Stimulated activated CD4-positive, alpha-beta T cell treated with anti-CD3 and anti-CD28 coated beads, TNF-alpha, amount 100 ng/mL, for 4 hours (primary cell): ENCODE data around the gene AFF2.

Experiments used
- DNase-seq, 3 experiments: peaks; one replicate each; pipeline ENCODE4 v3.0.0-alpha.2; 2020; ENCODE audit warnings: low read depth in 3 of 3

The AFF2 gene

GRCh38 chrX:148926371-148926770 is 426.0 kb downstream of the AFF2 start:
- DNase-seq = no peak

- DNase-seq = no peak
Observed at GRCh38 chrX:148928811-148929210, 428.4 kb downstream of the AFF2 start.

GRCh38 chrX:148929686-148930085 is 429.3 kb downstream of the AFF2 start:
- no peak for DNase-seq

GRCh38 chrX:148930206-148930729 is 429.9 kb downstream of the AFF2 start:
- DNase-seq = no peak

- DNase-seq = no peak
Observed at GRCh38 chrX:148933881-148934280, 433.5 kb downstream of the AFF2 start.

- DNase-seq = no peak
Observed at GRCh38 chrX:148938348-148938747, 437.9 kb downstream of the AFF2 start.

GRCh38 chrX:148940411-148940996 is 440.1 kb downstream of the AFF2 start:
- no peak for DNase-seq

GRCh38 chrX:148942754-148943153 is 442.3 kb downstream of the AFF2 start:
- no peak for DNase-seq

GRCh38 chrX:148947399-148947975 is 447.1 kb downstream of the AFF2 start:
- DNase-seq = no peak

GRCh38 chrX:148956352-148956751 is 455.9 kb downstream of the AFF2 start:
- no peak for DNase-seq

GRCh38 chrX:148958901-148959300 is 458.5 kb downstream of the AFF2 start:
- no peak for DNase-seq

- DNase-seq = no peak
Observed at GRCh38 chrX:148960060-148960459, 459.6 kb downstream of the AFF2 start.

- DNase-seq = no peak
Observed at GRCh38 chrX:148961985-148962384, 461.6 kb downstream of the AFF2 start.

- DNase-seq = no peak
Observed at GRCh38 chrX:148976571-148977400, 476.4 kb downstream of the AFF2 start.

GRCh38 chrX:148979786-148980185 is 479.4 kb downstream of the AFF2 start:
- DNase-seq = no peak

GRCh38 chrX:148984238-148984637 is 483.8 kb downstream of the AFF2 start:
- DNase-seq = no peak

- no peak for DNase-seq
Observed at GRCh38 chrX:148991502-148991901, 491.1 kb downstream of the AFF2 start.

GRCh38 chrX:148995661-148996060 is 495.2 kb downstream of the AFF2 start:
- DNase-seq = no peak

- DNase-seq = no peak
Observed at GRCh38 chrX:149002320-149002719, 501.9 kb downstream of the AFF2 start.

GRCh38 chrX:149003863-149004660 is 503.6 kb downstream of the AFF2 start:
- DNase-seq = no peak

- no peak for DNase-seq
Observed at GRCh38 chrX:149004936-149005335, 504.5 kb downstream of the AFF2 start.

GRCh38 chrX:149006235-149006634 is 505.8 kb downstream of the AFF2 start:
- no peak for DNase-seq
